PC-3 (cell line): ENCODE results near the gene SLC5A5. TPM values are rescaled to one million over a fixed set of nuclear protein-coding genes. Genes with fewer than 3 reads are reported as not detected.

Source experiments
- ATAC-seq: fragments of 200-7000 bp; cut with Tn5 transposase; 2 replicates; pipeline ENCODE4 v1.9.1; 2020; ENCODE audit warnings: mild to moderate bottlenecking, moderate library complexity
- BruUV-seq: library from RNA; stranded (reverse); fragments of 400-500 nt; replicated peaks from 2 replicates; lab custom pipeline; 2021; lab: Mats Ljungman, UMichigan
- CTCF ChIA-PET: fragments of 300-600 bp; sonication (Branson Sonifier 250); formaldehyde crosslinking; loops from one replicate; lab custom pipeline; 2022; ENCODE audit warnings: antibody characterized with exemption; lab: Charles Lee
- POLR2A ChIA-PET: fragments of 300-600 bp; sonication (Branson Sonifier 250); formaldehyde crosslinking; loops from one replicate; lab custom pipeline; 2022; ENCODE audit warnings: antibody characterized with exemption; ENCODE audit not compliant: unreplicated experiment; lab: Charles Lee
- DNase-seq: peaks from one replicate; pipeline ENCODE4 v3.0.0-alpha.2; 2015
- H2AFZ ChIP-seq: fragments of 300-600 bp; sonication (generic); 2 replicates; pipeline ENCODE4 v1.6.0; 2016; ENCODE audit warnings: antibody characterized with exemption, low read length
- H3F3A ChIP-seq: fragments of 300-600 bp; sonication (generic); one replicate; pipeline ENCODE4 v1.6.0; 2017; ENCODE audit warnings: antibody characterized with exemption, low read length, control low read depth, mild to moderate bottlenecking; ENCODE audit not compliant: unreplicated experiment
- H3K27ac ChIP-seq: fragments of 300-600 bp; sonication (generic); 2 replicates; pipeline ENCODE4 v1.5.1; 2016; ENCODE audit warnings: mild to moderate bottlenecking, low read length
- H3K27me3 ChIP-seq: fragments of 300-600 bp; sonication (generic); 2 replicates; pipeline ENCODE4 v1.6.1; 2016; ENCODE audit warnings: low read length, mixed read lengths
- H3K36me3 ChIP-seq: fragments of 300-600 bp; sonication (generic); 2 replicates; pipeline ENCODE4 v1.6.1; 2016; ENCODE audit warnings: low read depth, mixed run types, low read length, mixed read lengths
- H3K4me1 ChIP-seq: fragments of 300-600 bp; sonication (generic); 2 replicates; pipeline ENCODE4 v1.5.1; 2016; ENCODE audit warnings: low read length; ENCODE audit not compliant: insufficient read depth
- H3K4me2 ChIP-seq: fragments of 300-600 bp; sonication (generic); 2 replicates; pipeline ENCODE4 v1.6.0; 2016; ENCODE audit warnings: low read length
- H3K4me3 ChIP-seq: fragments of 300-600 bp; sonication (generic); 2 replicates; pipeline ENCODE4 v1.5.1; 2016; ENCODE audit warnings: mild to moderate bottlenecking, low read length, mixed read lengths
- H3K79me2 ChIP-seq: fragments of 300-600 bp; sonication (generic); 2 replicates; pipeline ENCODE4 v1.6.1; 2017; ENCODE audit warnings: low read length, mixed read lengths
- H3K9ac ChIP-seq: fragments of 300-600 bp; sonication (generic); 2 replicates; pipeline ENCODE4 v1.6.0; 2016; ENCODE audit warnings: mild to moderate bottlenecking, low read length
- H3K9me2 ChIP-seq: fragments of 300-600 bp; sonication (generic); replicated peaks from 2 replicates; pipeline ENCODE4 v1.6.1; 2016; ENCODE audit warnings: mixed run types, low read length, mixed read lengths
- H3K9me3 ChIP-seq: fragments of 300-600 bp; sonication (generic); 2 replicates; pipeline ENCODE4 v1.6.1; 2016; ENCODE audit warnings: low read length, mixed read lengths
- H4K20me1 ChIP-seq: fragments of 300-600 bp; sonication (generic); 2 replicates; pipeline ENCODE4 v1.6.1; 2016; ENCODE audit warnings: low read length, mixed read lengths
- EZH2 ChIP-seq: fragments of 300-600 bp; sonication (generic); IDR thresholded peaks from one replicate; pipeline ENCODE4 v1.6.1; 2017; ENCODE audit warnings: antibody characterized with exemption, mild to moderate bottlenecking, low read length; ENCODE audit not compliant: unreplicated experiment
- EZH2phosphoT487 ChIP-seq: fragments of 300-600 bp; sonication (generic); IDR thresholded peaks from 2 replicates; pipeline ENCODE4 v1.6.1; 2018; ENCODE audit warnings: mild to moderate bottlenecking, antibody characterized with exemption, low read length, borderline replicate concordance
- intact Hi-C: fragments of 100-400 bp; cut with micrococcal nuclease; formaldehyde crosslinking; loops from 2 replicates; pipeline ENCODE4 v1.9.0; 2023
- total RNA-seq: library from RNA; depleted of rRNA; stranded (reverse); fragments of >200 nt; gene quantifications from 2 replicates; pipeline ENCODE4 v1.2.3, GENCODE V29; 2014
- TF ChIP-seq, protein P1 (sequence below): fragments of 300-600 bp; sonication (generic); conservative IDR thresholded peaks from 2 replicates; pipeline ENCODE4 v1.5.1; 2017; ENCODE audit warnings: antibody characterized with exemption, low read depth, mild to moderate bottlenecking, low read length

Gene SLC5A5
- total RNA-seq, 1 experiment from 2014 or later: not detected

DNA sequence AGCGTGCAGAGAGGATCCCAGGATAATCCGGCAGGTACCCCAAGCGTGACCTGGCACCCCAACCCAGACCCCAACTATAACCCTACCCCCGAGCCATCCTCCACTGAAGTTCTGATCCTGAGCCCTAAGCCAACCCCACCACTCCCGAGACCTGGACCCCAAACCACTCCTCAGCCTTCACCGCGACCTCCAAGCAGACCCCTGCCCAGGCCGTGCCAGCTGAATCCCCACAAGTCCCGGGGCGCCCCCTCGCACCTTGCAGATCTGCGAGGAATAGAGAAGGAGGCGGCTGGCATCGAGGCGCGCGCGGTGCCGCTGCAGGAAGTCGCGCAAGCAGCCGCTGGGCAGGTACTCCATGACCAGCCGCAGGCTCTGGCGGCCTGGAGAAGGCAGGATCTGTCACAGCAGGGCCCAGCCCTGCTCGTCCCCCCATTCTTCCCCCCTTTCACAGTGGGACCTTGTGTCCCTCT is 40.3 kb upstream of the SLC5A5 start:
- intact Hi-C loops: loop anchor here (1.0 to 5.0 kb wide), 3 partner anchors 10 to 34 kb away; partner anchors contain the start of gene B3GNT3

DNA sequence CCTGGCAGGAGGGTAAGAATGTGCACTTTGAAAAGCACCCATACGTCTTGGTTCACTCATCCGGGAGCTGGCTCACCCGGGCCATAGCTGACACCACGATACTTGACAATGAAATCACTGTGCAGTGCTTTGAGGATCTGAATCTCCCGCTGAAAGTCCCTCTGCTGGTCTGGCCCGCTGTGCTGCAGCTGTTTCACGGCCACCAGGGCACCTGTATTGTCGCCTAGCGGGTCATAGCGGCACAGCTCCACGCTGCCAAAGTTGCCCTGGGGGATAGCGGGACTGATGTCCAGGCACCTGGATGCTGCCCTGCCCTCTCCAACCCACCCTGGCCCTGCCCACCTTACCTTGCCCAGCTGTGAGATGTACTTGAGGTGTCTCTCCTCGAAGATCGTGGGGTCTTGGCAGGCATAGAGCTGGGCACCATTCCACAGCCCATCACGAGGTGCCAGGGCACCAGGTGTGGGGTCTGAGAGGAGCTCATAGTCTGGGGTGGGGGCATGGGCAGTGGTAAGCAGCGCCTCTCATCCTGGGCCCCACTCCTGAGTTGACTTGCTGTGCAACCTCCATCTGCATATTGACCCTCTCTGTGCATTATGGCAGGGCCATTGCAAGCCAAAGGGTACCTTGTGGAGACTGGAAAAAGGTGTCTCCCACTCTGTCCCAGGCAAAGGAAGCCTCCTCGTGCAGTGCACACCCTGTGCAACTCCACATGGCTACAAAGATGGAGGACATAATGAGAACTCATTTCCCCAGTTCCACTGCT is 39.1 kb upstream of the SLC5A5 start:
- Histone ChIP-seq H3K4me2 (no peak overlapping the region), H3F3A (no peaks in the 10 kb centered on the region), H3K79me2 (no peaks in the 10 kb centered on the region), H4K20me1 (no peaks in the 10 kb centered on the region), H3K9ac (no peak overlapping the region), H3K4me3 (no peak overlapping the region), H3K27ac (no peak overlapping the region), H3K9me3 (no peaks in the 10 kb centered on the region), H3K9me2 (no peaks in the 10 kb centered on the region), H3K4me1 (peaks cover 10% of the 10 kb centered on the region; the same call in 1 of the 2 replicates), H3K27me3 (no peaks in the 10 kb centered on the region), H3K36me3 (no peaks in the 10 kb centered on the region), H2AFZ (no peak overlapping the region)
- ChIA-PET CTCF (no interaction called here), POLR2A (interaction anchor here (0.5 kb wide), 1 partner anchor 9 kb away, joined by 6 read pairs; no protein-coding TSS in a partner anchor)
- no TSS peak for BruUV-seq
- ATAC-seq: no peak
- DNase-seq: no peak
- intact Hi-C loops: loop anchor here (5.0 kb wide), 1 partner anchor 35 kb away; the partner anchor contains the start of gene B3GNT3
- TF ChIP-seq, protein P1, sequence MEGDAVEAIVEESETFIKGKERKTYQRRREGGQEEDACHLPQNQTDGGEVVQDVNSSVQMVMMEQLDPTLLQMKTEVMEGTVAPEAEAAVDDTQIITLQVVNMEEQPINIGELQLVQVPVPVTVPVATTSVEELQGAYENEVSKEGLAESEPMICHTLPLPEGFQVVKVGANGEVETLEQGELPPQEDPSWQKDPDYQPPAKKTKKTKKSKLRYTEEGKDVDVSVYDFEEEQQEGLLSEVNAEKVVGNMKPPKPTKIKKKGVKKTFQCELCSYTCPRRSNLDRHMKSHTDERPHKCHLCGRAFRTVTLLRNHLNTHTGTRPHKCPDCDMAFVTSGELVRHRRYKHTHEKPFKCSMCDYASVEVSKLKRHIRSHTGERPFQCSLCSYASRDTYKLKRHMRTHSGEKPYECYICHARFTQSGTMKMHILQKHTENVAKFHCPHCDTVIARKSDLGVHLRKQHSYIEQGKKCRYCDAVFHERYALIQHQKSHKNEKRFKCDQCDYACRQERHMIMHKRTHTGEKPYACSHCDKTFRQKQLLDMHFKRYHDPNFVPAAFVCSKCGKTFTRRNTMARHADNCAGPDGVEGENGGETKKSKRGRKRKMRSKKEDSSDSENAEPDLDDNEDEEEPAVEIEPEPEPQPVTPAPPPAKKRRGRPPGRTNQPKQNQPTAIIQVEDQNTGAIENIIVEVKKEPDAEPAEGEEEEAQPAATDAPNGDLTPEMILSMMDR: no peak
- no peak for TF ChIP-seq EZH2
- no peak for TF ChIP-seq EZH2phosphoT487

More for the DNA sequence above, 40.3 kb upstream of the SLC5A5 start:
- Histone ChIP-seq H3K27ac (no peak overlapping the region), H3K9me2 (no peaks in the 10 kb centered on the region), H3K36me3 (no peaks in the 10 kb centered on the region), H3K4me3 (peak overlapping the region; percentile 93), H4K20me1 (no peaks in the 10 kb centered on the region), H2AFZ (peak overlapping the region; percentile 100), H3K4me1 (peaks cover 10% of the 10 kb centered on the region; the same call in 1 of the 2 replicates), H3K79me2 (no peaks in the 10 kb centered on the region), H3K9ac (peak overlapping the region; percentile 54), H3K9me3 (no peaks in the 10 kb centered on the region), H3F3A (no peaks in the 10 kb centered on the region), H3K4me2 (peak overlapping the region; percentile 99), H3K27me3 (no peaks in the 10 kb centered on the region)
- ChIA-PET CTCF (interaction anchor here (0.8 to 1.1 kb wide), 2 partner anchors 24 to 28 kb away, joined by 3 to 14 read pairs; partner anchors contain the start of gene RPL18A), POLR2A (interaction anchor here (0.5 to 0.8 kb wide), 3 partner anchors 11 to 522 kb away, joined by 3 to 28 read pairs (median 6); partner anchors contain the start of gene DDA1)
- TF ChIP-seq, protein P1: no peak
- TF ChIP-seq EZH2 (no peak), EZH2phosphoT487 (no peak)
- DNase-seq (no peak), ATAC-seq (no peak)
- BruUV-seq: no TSS peak
